B cell (primary cell): ENCODE results near the gene SRD5A3. TPM values are rescaled to one million over a fixed set of nuclear protein-coding genes. Genes with fewer than 3 reads are reported as not detected.

Experiments
- ATAC-seq: fragments of 200-7000 bp; cut with Tn5 transposase; one replicate; pipeline ENCODE4 v1.10.0; 2021; ENCODE audit warnings: low read depth, mild to moderate bottlenecking, moderate number of reproducible peaks, moderate library complexity
- CTCF ChIA-PET: fragments of 350-600 bp; sonication (Branson Sonifier 250); formaldehyde crosslinking; loops from one replicate; lab custom pipeline; 2021; ENCODE audit warnings: antibody characterized with exemption, inconsistent platforms; lab: Charles Lee
- POLR2A ChIA-PET: fragments of 350-600 bp; sonication (Branson Sonifier 250); formaldehyde crosslinking; loops from one replicate; lab custom pipeline; 2021; ENCODE audit warnings: antibody characterized with exemption; lab: Charles Lee
- DNase-seq: peaks from one replicate; pipeline ENCODE4 v3.0.0; 2013
- H2AFZ ChIP-seq: 2 replicates; pipeline ENCODE4 v1.6.1; 2012; ENCODE audit warnings: mild to moderate bottlenecking, low read depth, low read length; ENCODE audit not compliant: insufficient read depth, poor library complexity, severe bottlenecking
- H3K27ac ChIP-seq, 2 donors: 1 replicate in 1 of 2; 2 replicates in 1 of 2; pipeline ENCODE4 v1.5.1; 2012 to 2013; ENCODE audit warnings: low read length in 2 of 2, mild to moderate bottlenecking in 2 of 2, moderate library complexity in 1 of 2
- H3K27me3 ChIP-seq, 4 experiments: fragments of 200-600 bp in 1 of 4; sonication (generic) in 1 of 4; replicated peaks in 1 of 4; 1 replicate in 2 of 4; 2 replicates in 2 of 4; pipeline versions ENCODE4 v1.6.1 to v1.7.0; 2013 to 2016; ENCODE audit warnings: low read length in 3 of 4, mild to moderate bottlenecking in 2 of 4, mixed read lengths in 1 of 4, moderate library complexity in 1 of 4; ENCODE audit not compliant: insufficient read depth in 4 of 4, control insufficient read depth in 3 of 4; ENCODE audit errors: control extremely low read depth in 1 of 4
- H3K36me3 ChIP-seq, 2 experiments: replicated peaks in 1 of 2; 1 replicate in 1 of 2; 2 replicates in 1 of 2; pipeline versions ENCODE4 v1.6.1 to v1.7.1; 2013; ENCODE audit warnings: low read length in 1 of 2; ENCODE audit not compliant: insufficient read depth in 2 of 2, control insufficient read depth in 1 of 2; ENCODE audit errors: control extremely low read depth in 1 of 2, extremely low read depth in 1 of 2
- H3K4me1 ChIP-seq, 2 donors: fragments of 200-600 bp in 1 of 2; sonication (generic) in 1 of 2; 1 replicate in 1 of 2; 2 replicates in 1 of 2; pipeline versions ENCODE4 v1.5.1 to v1.6.1; 2013 to 2017; ENCODE audit warnings: low read length in 2 of 2; ENCODE audit not compliant: control insufficient read depth in 2 of 2, insufficient read depth in 2 of 2
- H3K4me2 ChIP-seq: replicated peaks from 2 replicates; pipeline ENCODE3; 2012; ENCODE audit warnings: mild to moderate bottlenecking, low read depth, low read length; ENCODE audit not compliant: poor library complexity, severe bottlenecking
- H3K4me3 ChIP-seq, 5 experiments: fragments of 200-600 bp in 1 of 5; sonication (generic) in 1 of 5; 1 replicate in 3 of 5; 2 replicates in 2 of 5; pipeline versions ENCODE4 v1.5.1 to v1.7.0; 2011 to 2016; ENCODE audit warnings: low read length in 4 of 5, mild to moderate bottlenecking in 4 of 5, low read depth in 2 of 5, control low read depth in 1 of 5, moderate library complexity in 1 of 5; ENCODE audit not compliant: insufficient read depth in 1 of 5; ENCODE audit errors: control extremely low read depth in 1 of 5, extremely low read depth in 1 of 5
- H3K79me2 ChIP-seq: fragments of 200-600 bp; sonication (generic); one replicate; pipeline ENCODE4 v1.6.0; 2016; ENCODE audit warnings: low read length; ENCODE audit not compliant: control insufficient read depth, insufficient read depth
- H3K9ac ChIP-seq: fragments of 200-600 bp; sonication (generic); 2 replicates; pipeline ENCODE4 v1.6.1; 2017; ENCODE audit warnings: mild to moderate bottlenecking, low read length, moderate library complexity
- H3K9me3 ChIP-seq, 3 donors: one replicate each; pipeline versions ENCODE4 v1.6.1 to v1.7.1; 2013; ENCODE audit warnings: low read length in 2 of 3; ENCODE audit not compliant: control insufficient read depth in 2 of 3, insufficient read depth in 1 of 3; ENCODE audit errors: control extremely low read depth in 1 of 3
- H4K20me1 ChIP-seq: 2 replicates; pipeline ENCODE4 v1.6.0; 2012; ENCODE audit warnings: mild to moderate bottlenecking, low read length; ENCODE audit not compliant: insufficient read depth, control insufficient read depth, poor library complexity, severe bottlenecking
- H3K27ac Mint-ChIP-seq: one replicate; pipeline ENCODE4 v1.8.0; 2021; ENCODE audit warnings: mixed read lengths
- H3K27me3 Mint-ChIP-seq: one replicate; pipeline ENCODE4 v1.8.0; 2021; ENCODE audit warnings: mixed read lengths
- H3K4me1 Mint-ChIP-seq: one replicate; pipeline ENCODE4 v1.8.0; 2021; ENCODE audit warnings: mixed read lengths
- H3K4me3 Mint-ChIP-seq: one replicate; pipeline ENCODE4 v1.8.0; 2021; ENCODE audit warnings: mixed read lengths
- H3K9me3 Mint-ChIP-seq: one replicate; pipeline ENCODE4 v1.8.0; 2022; ENCODE audit warnings: mixed read lengths; ENCODE audit not compliant: insufficient read depth
- CTCF ChIP-seq: fragments of 200-600 bp; IDR thresholded peaks from one replicate; pipeline ENCODE4 v1.8.0; 2022; ENCODE audit warnings: antibody characterized with exemption, mild to moderate bottlenecking
- EZH2 ChIP-seq: IDR thresholded peaks from 2 replicates; pipeline ENCODE4 v1.6.1; 2012; ENCODE audit warnings: borderline replicate concordance, low read depth, mild to moderate bottlenecking, moderate library complexity, low read length; ENCODE audit not compliant: insufficient read depth, poor library complexity, severe bottlenecking
- WGBS: methylation state at CpG from one replicate; pipeline ENCODE4 v1.1.5; 2013; ENCODE audit warnings: missing lambda C conversion rate; ENCODE audit not compliant: insufficient coverage; 5-methylcytosine and 5-hydroxymethylcytosine counted together
- intact Hi-C: fragments of 100-400 bp; cut with micrococcal nuclease; formaldehyde crosslinking; loops from one replicate; pipeline ENCODE4 v1.10.0; 2022
- polyA plus RNA-seq: library from polyadenylated mRNA; depleted of rRNA; stranded (reverse); fragments of >200 nt; gene quantifications from 2 replicates; pipeline ENCODE4 v1.2.3, GENCODE V29; 2012
- total RNA-seq, 2 donors: library from RNA; stranded (reverse); fragments of 120-200 nt in 1 of 2; gene quantifications; 1 replicate in 1 of 2; 2 replicates in 1 of 2; pipeline versions ENCODE4 v1.2.3 to v1.2.4, GENCODE V29; 2013 to 2022

SRD5A3 gene
- total and polyA plus RNA-seq, 2 donors (not counting 1 experiment from before 2014, with no cell fraction given): 0.88 to 3.6 TPM

DNA sequence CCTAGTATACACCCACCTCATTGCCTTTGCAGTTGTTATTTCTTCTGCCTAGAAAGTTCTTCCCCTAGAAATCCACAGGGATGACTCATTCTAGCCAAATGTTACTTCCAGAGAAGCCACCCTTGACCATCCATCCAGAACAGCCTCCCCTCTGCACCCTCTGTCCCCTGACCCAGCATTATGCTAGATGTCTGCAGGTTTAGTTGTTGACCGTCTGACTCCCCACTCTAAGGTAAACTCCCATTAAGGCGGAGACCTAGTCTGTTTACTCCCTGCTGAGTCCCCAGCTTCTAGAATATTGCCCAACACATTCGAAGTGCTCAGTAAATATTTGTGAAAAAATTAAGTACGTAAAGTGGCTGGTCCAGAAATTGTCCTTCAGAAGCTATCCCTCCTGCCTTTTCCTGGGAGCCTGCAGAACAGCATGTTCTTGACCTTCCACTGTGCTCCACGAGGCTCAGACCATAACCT, 11.0 kb downstream of the SRD5A3 start:
- H3K4me3 Mint-ChIP-seq: no peak overlapping the region

GRCh38 chr4:55358246-55358645, 12.2 kb downstream of the SRD5A3 start:
- peaks cover 12% of the 10 kb centered on the region for H3K4me1 Mint-ChIP-seq
- Histone ChIP-seq H3K36me3 (no peaks in the 10 kb centered on the region), H3K9ac (no peak overlapping the region), H3K4me3 (no peak overlapping the region), H3K4me1 (peaks cover 5 to 8% of the 10 kb centered on the region in 2 donors), H2AFZ (no peak overlapping the region), H3K4me2 (no peak overlapping the region), H3K79me2 (no peaks in the 10 kb centered on the region), H4K20me1 (no peaks in the 10 kb centered on the region), H3K27ac (no peak overlapping the region), H3K27me3 (no peaks in the 10 kb centered on the region), H3K9me3 (peaks cover 0 to 3% (median 0%) of the 10 kb centered on the region in 3 donors)
- H3K27ac Mint-ChIP-seq: no peak overlapping the region
- no CpG with 5 or more reads among the region's 2 CpGs for WGBS
- intact Hi-C loops: no loop called here
- H3K27me3 Mint-ChIP-seq: no peaks in the 10 kb centered on the region
- DNase-seq (no peak), ATAC-seq (no peak)
- no peaks in the 10 kb centered on the region for H3K9me3 Mint-ChIP-seq
- TF ChIP-seq CTCF (no peak), EZH2 (no peak)
- no peak overlapping the region for H3K4me3 Mint-ChIP-seq
- CTCF ChIA-PET: no interaction called here
- POLR2A ChIA-PET: no interaction called here

More for the DNA sequence above, 11.0 kb downstream of the SRD5A3 start:
- Histone ChIP-seq H3K9ac (no peak overlapping the region), H2AFZ (no peak overlapping the region), H3K4me1 (peaks cover 5 to 8% of the 10 kb centered on the region in 2 donors), H4K20me1 (no peaks in the 10 kb centered on the region), H3K36me3 (no peaks in the 10 kb centered on the region), H3K27me3 (no peaks in the 10 kb centered on the region), H3K79me2 (no peaks in the 10 kb centered on the region), H3K9me3 (peaks cover 0 to 5% (median 0%) of the 10 kb centered on the region in 3 donors), H3K27ac (no peak overlapping the region), H3K4me3 (no peak overlapping the region), H3K4me2 (no peak overlapping the region)
- Mint-ChIP-seq H3K27ac (no peak overlapping the region), H3K27me3 (no peaks in the 10 kb centered on the region), H3K4me1 (peaks cover 12% of the 10 kb centered on the region), H3K9me3 (no peaks in the 10 kb centered on the region)
- CTCF ChIA-PET: interaction anchor here (2.3 kb wide), 1 partner anchor 11 kb away, joined by 13 read pairs; the partner anchor contains the start of gene SRD5A3
- DNase-seq (no peak), ATAC-seq (no peak)
- intact Hi-C loops: no loop called here
- POLR2A ChIA-PET: no interaction called here
- WGBS: 80% methylated on average over 1 of the region's 5 CpGs
- no peak for TF ChIP-seq CTCF
- TF ChIP-seq EZH2: no peak
